ENCODE data around the gene CEP89.

GRCh38 chr19:32873247-32873959, 98.4 kb downstream of the CEP89 start:
- TF ChIP-seq, protein P1, sequence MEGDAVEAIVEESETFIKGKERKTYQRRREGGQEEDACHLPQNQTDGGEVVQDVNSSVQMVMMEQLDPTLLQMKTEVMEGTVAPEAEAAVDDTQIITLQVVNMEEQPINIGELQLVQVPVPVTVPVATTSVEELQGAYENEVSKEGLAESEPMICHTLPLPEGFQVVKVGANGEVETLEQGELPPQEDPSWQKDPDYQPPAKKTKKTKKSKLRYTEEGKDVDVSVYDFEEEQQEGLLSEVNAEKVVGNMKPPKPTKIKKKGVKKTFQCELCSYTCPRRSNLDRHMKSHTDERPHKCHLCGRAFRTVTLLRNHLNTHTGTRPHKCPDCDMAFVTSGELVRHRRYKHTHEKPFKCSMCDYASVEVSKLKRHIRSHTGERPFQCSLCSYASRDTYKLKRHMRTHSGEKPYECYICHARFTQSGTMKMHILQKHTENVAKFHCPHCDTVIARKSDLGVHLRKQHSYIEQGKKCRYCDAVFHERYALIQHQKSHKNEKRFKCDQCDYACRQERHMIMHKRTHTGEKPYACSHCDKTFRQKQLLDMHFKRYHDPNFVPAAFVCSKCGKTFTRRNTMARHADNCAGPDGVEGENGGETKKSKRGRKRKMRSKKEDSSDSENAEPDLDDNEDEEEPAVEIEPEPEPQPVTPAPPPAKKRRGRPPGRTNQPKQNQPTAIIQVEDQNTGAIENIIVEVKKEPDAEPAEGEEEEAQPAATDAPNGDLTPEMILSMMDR (IDR thresholded peaks at IDR 0.05): no peak
- no peak for TF ChIP-seq POLR2A (IDR thresholded peaks at IDR 0.05)
